Renal cortical epithelial cell (primary cell): Measurements from ENCODE around the gene SOX8. TPM values are rescaled to one million over a fixed set of nuclear protein-coding genes. Genes with fewer than 3 reads are reported as not detected.
"Not testable (repeated sequence)": the region's sequence is repeated elsewhere in the genome, so short reads cannot be mapped to it uniquely, and the experiment has no call there.

Source experiments
- DNase-seq: peaks from one replicate; pipeline ENCODE4 v3.0.0-alpha.2; 2011; ENCODE audit warnings: low read depth
- total RNA-seq: library from RNA; depleted of rRNA; stranded (reverse); fragments of >200 nt; gene quantifications from 2 replicates; pipeline ENCODE4 v1.2.3, GENCODE V29; 2014

Gene SOX8
- 0.20 TPM in 1 of 2 replicates, not detected in the other for total RNA-seq

DNA sequence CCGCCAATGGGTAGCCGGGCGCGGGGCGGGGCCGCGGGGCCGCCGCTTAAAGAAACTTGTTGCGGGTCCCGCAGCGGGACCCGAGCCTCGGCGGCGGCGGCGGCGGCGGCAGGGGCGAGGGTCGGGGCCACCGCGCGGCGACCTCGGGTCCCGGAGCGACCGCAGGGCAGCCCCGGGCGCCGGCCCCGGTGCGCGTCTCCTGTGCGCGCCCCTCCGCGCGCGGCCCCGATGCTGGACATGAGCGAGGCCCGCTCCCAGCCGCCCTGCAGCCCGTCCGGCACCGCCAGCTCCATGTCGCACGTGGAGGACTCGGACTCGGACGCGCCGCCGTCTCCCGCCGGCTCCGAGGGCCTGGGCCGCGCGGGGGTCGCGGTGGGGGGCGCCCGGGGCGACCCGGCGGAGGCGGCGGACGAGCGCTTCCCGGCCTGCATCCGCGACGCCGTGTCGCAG, at the start of gene SOX8:
TSS of gene SOX8 (plus strand) at position 76 of the 450 bp plus-strand sequence. CDS start at position 229, 153 bp downstream.
- DNase-seq: no peak

DNA sequence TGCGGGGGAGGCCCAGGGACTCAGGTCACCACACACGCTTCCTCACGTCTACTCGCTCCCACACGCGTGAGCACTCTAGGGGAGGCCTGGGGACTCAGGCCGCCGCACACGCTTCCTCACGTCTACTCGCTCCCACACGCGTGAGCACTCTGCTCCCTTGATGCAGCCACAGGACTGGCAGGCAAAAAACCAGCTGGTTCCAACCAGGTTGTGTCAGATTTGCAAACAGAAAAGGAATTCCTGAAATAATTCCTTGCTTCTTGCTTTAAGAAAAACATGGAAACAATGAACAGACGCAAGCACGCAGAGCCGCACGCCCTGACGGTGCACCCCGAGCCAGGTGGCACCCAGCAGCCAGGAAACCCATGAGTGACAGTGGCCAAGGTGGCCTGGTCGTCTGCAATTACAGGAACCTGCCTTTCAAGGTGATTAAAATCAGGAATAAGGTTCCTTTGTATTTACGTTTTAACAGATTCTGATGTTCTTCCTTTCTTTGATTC, 48.7 kb upstream of the SOX8 start:
- DNase-seq: no peak

DNA sequence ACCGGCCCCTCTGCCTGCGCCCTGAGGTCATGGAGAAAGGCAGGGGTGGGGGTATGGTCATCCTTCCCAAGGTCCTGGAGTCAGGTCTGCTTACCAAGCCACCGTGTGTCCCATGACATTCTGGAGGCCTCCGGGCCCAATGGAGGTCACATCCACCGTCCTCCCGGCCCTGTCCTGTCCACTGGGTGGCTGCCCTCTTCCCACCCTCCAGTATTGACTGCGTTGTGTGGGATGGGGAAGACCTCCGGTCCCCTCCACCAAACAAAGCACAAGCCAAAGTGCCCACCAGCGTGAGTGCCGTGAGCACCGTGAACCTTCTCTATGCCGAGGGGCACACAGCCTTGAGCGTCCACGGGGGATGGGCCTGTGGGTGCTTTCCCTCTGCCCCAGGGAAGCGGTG, 48.0 kb upstream of the SOX8 start:
- DNase-seq: no peak

DNA sequence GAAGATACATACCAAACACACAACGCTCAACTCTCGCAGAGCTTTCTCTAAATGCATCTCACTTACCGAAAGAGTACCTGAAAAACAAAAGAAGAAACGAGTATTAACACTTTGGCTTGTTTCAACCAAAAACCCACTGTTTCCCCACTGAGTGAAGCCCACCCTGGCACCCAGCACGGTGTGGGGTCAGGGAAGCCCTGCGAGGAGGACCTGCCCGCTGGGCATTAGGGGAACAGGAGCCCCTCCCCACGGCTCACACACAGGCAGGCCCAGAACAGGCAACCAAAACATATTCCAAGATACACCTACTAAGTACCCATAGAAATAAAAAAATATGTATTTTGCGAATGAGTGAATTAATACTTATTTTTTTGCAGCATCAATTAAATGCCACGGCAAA, 47.4 kb upstream of the SOX8 start:
- DNase-seq: no peak

DNA sequence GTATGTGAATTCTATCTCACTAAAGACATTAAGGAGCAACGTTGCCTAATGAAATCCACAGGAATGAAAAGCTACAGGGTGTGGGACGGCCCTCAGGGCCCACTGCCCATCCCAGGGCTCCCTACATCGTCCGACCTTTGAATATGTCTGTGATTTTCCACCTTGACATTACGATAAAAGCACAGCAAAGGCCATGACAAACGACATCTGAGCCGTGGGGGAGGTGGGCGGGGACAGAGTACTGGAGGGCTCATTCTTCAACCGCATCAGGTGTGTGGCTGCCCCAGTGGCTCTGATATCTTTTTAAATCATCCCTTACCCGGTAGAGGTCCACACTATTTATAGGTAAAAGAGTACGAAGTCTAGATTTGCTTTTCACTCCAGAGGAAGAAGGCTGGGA, 45.9 kb upstream of the SOX8 start:
- no peak for DNase-seq

DNA sequence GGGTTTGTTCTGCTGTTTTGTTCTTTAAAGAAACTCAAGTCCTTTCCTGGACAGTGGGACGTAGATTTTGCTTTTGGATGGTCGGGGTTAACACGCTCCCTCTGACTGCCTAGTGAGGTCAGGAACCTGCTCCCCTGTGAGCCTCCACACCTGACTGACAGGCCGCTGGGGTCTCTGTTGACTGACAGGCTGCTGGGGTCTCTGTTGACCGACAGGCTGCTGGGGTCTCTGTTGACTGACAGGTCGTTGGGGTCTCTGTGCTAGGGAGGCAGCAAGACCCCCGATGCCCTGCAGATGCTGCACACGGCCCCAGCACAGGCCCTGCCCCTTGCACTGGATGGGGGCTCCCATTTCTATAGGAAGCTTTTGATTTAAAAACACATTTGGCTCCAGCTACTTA, 44.3 kb upstream of the SOX8 start:
- DNase-seq: no peak

DNA sequence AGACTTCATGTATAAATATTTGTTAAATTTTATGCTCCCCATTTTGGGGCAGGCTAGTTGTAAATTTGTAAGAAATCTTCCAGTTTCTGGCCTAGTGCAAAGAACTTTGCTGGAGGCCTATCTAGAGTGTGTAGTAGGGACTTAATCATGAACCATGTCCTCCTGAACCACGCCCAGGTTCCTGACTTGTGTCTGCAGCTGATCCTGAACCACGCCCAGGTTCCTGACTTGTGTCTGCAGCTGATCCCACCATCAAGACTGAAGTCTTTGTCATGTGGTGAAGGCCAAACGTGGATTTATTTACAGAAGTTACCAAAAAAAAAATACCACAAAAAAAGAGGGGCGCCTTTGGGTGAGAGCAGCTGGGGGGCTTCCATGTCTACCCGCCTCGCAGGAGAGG, 43.8 kb upstream of the SOX8 start:
- no peak for DNase-seq

DNA sequence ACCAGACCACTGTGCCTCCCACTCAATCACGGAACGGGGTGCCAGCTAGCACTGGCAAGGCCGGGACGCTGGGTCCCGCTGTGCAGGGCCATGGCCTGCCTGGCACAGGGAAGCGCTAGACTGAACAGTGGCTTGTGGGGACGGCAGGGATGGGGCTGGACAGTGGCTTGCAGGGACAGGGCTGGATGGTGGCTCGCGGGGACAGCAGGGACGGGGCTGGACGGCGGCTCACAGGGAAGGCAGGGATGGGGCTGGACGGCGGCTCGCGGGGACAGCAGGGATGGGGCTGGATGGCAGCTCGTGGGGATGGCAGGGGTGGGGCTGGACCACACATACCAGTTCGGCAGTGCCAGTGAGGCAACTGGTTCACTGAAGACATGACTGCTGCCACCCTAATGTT, 43.4 kb upstream of the SOX8 start:
- no peak for DNase-seq

DNA sequence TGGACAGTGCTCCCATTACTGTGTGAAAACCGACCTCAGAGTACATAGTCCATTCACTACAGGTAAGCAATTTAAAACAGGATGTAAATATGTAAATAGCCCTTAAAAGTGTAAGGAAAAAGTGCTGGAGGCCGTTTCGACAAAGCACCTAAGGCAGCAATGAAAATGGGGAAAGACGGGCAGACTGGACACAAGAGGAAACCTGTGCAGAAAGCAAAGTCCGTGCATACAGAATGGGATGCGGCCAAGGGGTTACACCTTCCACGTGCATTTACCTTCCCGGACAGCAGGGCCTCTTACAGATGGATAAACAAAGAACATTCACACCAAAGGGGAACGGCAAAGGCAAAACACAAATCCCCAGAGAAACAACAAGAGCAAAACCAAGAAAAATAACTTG, 42.8 kb upstream of the SOX8 start:
- no peak for DNase-seq

DNA sequence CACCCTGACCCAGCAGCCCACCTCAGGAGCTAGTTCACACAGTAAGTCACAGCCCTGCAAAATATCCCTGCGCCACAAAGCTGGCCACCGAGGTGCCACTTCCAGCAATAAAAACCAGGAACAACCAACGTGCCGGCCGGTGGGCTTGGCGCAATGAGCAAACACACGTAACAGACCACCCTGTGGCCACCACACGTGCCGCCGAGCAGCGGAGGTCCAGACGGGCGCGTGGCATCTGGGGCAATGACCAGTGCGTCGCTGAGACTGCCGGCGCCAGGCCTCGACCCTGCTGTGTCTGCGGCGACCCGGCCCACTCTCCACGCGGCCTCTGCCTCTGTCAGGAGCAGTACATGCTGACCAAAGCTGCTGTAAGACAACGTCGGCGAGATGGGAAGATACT, 42.3 kb upstream of the SOX8 start:
- DNase-seq: no peak

DNA sequence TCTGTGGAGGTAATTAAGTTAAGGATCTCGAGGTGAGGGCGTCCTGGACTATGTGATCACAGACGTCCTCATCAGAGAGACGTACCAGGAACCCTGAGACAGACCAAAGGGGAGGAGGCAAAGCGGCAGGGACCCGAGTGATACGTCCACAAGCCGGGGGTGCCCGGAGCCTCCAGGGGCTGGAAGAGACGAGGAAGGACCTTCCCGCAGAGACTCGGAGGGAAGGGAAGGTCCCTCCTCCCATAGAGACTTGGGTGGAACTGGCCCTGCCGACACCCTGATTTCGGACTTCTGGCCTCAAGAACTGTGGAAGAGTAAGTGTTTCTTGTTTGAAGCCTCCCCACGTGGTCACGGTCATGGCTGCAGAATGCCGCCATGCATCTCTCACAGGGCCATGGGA, 41.6 kb upstream of the SOX8 start:
- no peak for DNase-seq

DNA sequence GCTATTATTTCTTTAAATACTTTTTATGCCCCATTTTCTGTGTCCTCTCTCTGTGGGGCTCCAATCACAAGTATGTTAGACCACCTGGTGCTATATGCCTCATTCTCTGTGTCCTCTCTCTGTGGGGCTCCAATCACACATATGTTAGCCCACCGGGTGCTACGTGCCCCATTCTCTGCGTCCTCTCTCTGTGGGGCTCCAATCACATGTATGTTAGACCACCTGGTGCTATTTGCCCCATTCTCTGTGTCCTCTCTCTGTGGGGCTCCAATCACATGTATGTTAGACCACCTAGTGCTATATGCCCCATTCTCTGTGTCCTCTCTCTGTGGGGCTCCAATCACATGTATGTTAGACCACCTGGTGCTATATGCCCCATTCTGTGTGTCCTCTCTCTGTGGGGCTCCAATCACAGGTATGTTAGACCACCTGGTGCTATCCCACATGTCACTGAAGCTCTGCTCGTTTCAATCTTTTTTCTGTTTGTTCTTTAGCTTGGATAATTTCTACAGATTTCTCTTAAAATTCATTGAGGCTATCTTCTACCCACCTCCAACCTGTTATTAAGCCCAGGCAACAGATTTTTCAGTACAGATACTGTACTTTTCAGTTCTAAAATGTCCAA, 39.0 kb upstream of the SOX8 start:
- no peak for DNase-seq

DNA sequence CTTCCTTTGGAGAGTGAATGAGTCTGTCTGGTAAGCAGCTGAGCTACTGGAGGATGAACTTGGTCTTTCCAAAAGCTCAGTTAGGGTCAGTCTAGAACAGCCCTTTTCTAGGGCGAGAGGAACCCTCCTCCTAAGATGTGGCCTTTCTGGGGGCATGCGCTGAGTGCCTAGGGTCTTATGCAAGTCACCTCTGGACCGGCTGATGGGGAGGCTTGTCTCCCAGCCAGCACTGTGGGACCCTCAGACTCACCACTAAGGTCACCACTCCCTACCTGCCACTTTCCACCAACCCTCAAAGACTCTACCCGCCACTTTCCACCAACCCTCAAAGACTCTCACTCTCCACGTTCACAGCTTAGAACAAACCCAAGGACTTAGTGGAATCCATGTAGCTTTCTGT, 37.6 kb upstream of the SOX8 start:
- DNase-seq: no peak

DNA sequence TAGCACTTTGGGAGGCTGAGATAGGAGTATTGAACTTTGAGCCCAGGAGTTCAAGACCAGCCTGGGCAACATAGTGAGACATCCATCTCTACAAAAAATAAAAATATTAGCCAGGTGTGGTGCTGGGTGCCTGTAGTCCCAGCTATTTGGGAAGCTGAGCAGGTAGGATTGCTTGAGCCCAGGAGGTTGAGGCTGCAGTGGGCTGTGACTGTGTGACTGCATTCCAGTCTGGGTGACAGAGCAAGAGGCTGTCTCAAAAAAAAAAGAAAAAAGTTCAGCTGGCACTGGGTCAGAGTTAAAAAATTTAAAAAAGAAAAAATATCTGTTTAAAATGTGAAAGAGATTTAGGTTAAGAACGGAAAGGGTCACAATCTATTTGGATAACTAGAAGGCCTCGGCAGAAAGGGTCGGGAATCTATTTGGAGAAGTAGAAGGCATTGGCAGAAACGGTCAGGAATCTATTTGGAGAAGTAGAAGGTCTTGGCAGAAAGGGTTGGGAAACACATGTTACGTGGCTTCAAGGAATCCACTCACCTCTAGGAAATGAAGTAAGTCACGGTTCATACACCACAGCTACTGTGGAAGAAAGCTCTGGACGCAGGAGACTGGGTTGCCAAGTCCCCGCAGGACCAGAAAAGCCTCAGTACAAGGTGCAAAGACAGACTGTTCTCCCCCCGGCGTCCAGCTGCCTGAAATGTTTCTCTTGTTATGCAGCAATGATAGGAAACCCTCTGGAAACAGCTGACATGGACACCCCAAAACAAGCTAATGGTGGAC, 36.1 kb upstream of the SOX8 start:
- DNase-seq: peak; percentile 3

DNA sequence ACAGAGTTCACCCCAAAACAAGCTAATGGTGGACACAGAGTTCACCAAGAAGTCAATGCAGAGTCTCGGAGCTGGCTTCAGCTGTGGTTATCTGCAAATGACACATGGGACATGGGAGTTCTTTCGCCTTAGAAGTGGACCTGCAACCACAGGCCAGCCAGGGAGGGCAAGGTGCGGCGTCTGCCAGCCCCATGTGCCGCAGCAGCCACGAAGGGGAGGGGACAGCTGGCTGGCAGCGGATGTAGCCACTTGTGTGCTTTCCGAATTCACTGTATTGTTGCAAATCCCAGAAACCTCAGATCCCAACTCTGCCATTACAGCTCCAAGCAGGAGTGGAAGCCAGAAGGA, 35.5 kb upstream of the SOX8 start:
- DNase-seq: no peak

DNA sequence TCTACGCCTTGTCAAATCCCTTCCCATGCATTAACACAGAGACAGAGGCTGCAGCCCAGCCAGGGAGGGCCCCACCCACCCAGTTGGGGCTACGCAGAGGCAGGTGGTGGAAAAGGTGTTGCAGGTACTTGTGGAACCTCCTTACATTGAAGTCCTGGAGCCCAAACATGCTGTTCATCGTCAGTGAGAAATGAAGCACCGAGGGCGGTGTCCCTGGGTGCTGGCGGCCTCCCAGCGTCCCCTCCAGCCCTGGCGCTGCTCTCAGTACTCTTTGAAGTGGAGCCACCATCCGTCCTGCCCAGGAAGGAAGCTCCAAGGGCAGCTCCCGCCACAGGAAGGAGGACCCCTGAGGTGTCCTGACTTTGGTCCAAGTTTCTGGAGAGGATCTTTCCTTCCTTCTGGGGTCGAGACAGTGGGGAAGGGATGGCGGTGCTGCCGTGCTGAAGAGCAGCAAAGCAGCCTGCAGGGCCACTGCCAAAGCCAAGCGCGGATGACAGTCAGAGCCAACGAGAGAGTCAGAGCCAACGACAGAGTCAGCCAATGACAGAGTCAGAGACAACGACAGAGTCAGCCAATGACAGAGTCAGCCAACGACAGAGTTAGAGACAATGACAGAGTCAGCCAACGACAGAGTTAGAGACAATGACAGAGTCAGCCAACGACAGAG, 34.2 kb upstream of the SOX8 start:
- DNase-seq: no peak

DNA sequence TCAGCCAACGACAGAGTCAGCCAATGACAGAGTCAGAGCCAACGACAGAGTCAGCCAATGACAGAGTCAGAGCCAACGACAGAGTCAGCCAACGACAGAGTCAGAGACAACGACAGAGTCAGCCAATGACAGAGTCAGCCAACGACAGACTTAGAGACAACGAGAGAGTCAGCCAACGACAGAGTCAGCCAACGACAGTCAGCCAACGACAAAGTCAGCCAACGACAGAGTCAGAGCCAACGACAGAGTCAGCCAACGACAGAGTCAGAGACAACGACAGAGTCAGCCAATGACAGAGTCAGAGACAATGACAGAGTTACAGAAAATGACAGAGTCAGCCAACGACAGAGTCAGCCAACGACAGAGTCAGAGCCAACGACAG, 33.7 kb upstream of the SOX8 start:
- not testable (repeated sequence) for DNase-seq

DNA sequence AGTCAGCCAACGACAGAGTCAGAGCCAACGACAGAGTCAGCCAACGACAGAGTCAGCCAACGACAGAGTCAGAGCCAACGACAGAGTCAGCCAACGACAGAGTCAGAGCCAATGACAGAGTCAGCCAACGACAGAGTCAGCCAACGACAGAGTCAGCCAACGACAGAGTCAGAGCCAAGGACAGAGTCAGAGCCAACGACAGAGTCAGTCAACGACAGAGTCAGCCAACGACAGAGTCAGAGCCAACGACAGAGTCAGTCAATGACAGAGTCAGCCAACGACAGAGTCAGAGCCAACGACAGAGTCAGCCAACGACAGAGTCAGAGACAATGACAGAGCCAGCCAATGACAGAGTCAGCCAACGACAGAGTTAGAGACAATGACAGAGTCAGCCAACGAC, 32.8 kb upstream of the SOX8 start:
- DNase-seq: not testable (repeated sequence)

DNA sequence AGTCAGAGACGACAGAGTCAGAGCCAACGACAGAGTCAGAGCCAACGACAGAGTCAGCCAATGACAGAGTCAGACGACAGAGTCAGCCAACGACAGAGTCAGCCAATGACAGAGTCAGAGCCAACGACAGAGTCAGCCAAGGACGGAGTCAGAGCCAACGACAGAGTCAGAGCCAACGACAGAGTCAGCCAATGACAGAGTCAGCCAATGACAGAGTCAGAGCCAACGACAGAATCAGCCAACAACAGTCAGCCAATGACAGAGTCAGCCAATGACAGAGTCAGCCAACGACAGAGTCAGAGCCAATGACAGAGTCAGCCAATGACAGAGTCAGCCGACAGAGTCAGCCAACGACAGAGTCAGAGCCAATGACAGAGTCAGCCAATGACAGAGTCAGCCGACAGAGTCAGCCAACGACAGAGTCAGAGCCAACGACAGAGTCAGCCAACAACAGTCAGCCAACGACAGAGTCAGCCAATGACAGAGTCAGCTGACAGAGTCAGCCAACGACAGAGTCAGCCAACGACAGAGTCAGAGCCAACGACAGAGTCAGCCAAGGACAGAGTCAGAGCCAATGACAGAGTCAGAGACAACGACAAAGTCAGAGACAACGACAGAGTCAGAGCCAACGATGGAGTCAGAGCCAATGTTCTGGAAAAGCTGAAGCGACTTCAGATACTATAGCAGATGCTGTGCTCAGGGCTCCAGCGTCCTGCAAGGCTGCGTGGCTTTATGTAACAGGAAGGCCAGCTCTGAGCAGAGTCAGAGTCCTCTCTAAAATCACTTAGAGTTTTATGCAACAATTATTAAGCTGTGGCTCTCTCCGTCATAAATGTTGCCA, 30.6 kb upstream of the SOX8 start:
- not testable (repeated sequence) for DNase-seq

DNA sequence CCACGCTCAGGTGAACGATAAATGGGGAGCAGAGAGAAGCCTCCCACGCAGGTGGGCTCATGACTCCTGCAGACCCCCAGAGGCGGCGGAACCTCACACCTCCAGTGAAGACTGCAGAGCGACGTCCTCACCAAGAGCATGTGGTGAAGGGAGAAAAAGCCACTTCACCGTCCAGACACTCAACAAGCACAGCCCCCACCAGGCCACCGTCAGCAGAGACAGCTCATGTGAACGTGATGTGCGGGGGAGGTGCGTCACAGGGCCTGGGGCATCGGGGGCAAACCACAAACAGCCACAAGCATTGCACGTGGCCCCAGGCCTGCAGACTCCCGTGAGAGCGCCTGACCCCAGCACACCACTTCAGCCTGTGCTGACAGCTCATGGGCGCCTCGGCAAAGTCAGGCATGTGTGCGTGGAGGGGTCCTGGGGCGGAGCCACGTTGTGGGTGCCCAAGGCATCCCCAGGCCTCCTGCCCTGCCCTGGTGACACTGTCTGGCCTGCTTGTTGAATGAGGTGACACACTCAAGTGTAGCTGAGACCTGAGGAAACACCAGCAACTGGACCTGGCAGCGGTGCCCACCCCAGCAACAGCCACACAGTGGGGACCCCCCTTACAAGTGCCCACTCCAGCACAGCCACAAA, 29.8 kb upstream of the SOX8 start:
- no peak for DNase-seq

DNA sequence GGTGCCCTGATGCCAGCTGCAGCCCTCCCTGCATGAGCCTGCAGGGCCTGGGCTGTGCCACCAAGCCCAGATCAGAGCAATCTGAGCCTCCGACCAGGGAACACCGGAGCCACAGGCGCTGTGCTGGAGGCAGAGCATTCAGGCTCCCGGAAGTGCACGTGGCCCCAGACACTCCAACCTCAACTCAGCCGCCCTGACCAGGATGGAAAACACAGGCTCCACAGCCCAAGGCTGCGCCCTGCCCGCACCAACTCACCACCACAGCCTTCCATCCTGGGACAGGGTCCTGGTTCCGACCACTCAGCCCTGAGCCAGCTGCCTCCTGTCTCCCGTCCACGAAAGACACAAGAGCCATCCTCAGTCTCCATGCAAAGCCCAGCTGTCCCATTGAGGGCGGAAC, 29.2 kb upstream of the SOX8 start:
- no peak for DNase-seq

DNA sequence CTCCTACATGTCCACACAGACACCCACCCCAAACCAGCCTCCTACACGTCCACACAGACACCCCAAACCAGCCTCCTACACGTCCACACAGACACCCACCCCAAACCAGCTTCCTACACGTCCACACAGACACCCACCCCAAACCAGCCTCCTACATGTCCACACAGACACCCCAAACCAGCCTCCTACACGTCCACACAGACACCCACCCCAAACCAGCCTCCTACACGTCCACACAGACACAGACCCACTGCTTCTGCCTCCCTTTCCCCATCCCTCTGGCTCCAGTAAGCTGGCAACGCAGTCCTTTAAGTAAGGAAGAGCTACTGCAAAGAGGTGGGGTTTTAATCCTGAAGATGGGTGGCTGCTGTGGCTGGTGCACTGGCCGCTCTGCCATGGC, 27.8 kb upstream of the SOX8 start:
- not testable (repeated sequence) for DNase-seq
